ENCODE data around the gene ADK.
"Not testable (repeated sequence)": the region's sequence is repeated elsewhere in the genome, so short reads cannot be mapped to it uniquely, and the experiment has no call there.

ADK gene

GRCh38 chr10:74433595-74433956 lies 282.6 kb downstream of the ADK start:
- DNase-seq, result no peak

DNA sequence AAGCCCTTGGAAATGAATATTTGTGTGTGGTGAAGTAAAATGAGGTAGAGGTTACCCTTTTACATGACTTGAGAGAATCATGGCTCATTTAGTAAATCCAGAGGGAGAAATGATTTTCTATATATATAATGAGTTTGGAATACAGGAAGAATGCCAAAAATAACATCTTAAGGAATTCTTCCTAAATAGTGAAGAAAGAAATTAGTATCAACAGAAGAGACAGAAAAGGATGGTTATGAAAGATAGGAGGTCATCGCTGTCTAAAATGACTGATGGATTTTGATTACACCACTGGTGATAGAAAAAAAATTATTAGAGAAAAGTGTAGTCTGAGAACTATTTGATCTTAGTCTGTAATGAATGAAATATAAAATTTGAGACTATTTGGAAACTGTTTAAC lies 283.0 kb downstream of the ADK start:
- DNase-seq, result no peak

DNA sequence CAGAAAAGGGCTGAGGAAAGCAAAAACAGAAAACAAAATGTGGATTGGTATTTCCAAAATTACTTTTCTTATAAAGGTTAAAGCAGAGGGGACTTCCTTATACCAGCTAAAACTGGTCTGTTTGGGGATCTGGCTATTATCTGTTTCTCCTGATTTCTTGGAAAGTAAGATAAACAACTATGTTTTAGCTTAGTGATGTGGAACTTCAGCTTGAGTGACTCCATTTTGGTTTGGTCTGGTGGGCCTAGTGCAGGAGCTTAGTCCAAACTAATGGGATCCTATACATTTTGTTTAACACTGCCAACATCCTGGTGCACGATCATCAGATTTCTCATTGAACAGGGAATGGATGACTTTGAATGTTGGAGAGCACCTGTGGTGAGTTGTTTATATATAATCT lies 283.5 kb downstream of the ADK start:
- DNase-seq, result no peak

DNA sequence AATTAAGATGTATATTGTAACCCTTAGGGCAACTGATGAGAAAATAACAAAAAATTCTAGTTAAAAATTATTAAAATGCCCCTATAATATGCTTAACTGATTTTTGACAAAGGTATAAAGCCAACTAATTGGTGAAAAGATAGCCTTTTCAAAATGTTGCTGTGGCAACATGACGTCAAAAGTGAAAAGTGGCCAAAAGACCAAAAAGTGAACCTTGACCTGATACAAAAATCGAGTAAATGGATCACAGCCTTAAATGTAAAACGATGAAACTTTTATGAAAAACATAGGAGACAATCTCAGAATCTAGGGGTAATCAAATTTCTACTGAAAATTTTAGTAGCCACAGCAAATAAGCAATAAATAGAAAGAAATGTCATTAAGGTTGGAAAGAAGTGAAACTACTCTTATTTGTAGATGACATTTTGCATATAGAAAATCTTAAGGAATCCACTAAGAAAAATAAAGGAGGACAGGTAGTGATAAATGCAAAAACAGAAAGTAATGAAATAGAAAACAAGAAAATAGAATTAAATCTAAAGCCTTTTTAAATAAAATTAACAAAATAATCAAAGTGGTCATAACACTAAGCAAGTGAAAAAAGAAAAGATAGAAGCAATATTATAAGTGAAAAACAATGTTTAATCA lies 285.6 kb downstream of the ADK start:
- no peak for DNase-seq

DNA sequence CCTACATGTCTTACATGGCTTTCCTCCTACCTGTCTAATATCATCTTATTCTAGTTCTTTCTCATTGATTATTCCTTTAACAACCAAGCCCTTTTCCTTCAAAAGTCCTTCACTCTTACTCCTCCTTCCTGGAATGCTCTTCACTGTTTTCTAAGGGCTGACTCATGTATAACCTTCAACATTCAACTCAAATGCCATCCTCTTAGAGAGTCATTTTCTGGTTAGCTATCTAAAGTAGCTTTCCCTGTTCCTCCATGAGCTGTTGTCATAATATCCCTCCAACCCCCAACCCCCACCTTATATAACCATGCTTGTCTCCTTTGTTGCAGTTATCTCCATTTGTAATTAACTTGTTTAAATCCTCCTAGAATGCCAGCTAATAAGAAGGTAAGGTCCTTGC lies 286.8 kb downstream of the ADK start:
- no peak for DNase-seq

- DNase-seq, result no peak
These were observed 288.2 kb downstream of the ADK start for GRCh38 chr10:74439213-74439612.

DNA sequence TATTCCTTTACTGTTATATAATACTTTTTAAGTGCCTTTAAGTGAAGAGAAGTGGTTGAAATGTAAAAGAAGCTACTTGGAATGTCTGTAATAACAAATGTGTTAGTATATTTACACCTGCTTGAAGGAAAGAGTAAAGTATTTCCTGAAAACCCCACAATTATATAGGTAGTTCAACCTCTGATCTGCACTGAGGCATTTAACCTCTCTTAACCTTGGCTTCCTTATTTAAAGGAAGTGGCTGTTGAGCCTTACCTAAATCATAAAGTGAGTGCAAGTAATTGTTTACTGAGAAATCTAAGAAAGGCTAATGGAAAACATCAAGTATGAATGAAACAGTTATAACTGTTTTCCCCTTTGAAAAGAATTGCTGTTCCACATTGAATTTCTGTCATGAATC lies 294.5 kb downstream of the ADK start:
- no peak for DNase-seq

DNA sequence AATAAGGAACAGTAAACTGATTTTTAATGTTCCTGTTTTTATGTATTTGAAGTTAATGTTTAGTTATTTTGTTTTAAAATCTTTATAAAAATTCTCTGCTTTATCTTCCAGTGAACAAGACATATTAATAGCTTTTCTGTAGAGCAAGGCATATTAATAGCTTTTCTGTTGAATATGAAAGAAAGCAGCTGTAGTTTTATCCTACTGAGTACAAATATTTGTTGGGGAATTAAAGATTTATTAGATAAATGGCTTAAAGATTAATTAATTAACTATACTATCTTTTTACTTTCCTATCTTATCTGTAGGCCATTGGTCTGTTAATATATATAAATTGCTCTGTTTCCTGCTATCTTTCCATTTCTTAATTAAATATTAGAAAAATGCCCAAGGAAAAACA lies 299.6 kb downstream of the ADK start:
- DNase-seq, result no peak

- no peak for DNase-seq
These were observed 300.3 kb downstream of the ADK start for GRCh38 chr10:74451127-74451829.

DNA sequence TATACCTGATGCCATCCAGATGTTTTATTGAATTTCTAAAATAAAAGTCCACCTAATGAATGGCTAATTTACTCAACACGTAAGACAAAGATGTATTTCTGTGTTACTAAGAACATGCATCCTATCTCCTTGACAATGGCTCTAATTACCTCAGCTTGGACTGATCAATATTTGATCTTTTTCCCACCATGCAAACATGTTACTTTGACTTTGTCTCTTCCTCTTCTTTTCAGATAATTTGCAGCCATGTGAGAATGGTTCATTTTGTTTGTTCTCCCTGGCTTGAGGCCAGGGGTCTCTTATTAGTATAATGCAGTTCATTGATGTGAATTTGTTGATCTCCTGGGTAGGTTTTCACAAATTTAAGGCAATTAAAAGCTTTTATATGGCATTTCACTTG lies 302.1 kb downstream of the ADK start:
- DNase-seq, result no peak

- not testable (repeated sequence) for DNase-seq
These were observed 306.5 kb downstream of the ADK start for GRCh38 chr10:74457478-74457877.

- DNase-seq, result no peak
These were observed 309.8 kb downstream of the ADK start for GRCh38 chr10:74460812-74461211.

DNA sequence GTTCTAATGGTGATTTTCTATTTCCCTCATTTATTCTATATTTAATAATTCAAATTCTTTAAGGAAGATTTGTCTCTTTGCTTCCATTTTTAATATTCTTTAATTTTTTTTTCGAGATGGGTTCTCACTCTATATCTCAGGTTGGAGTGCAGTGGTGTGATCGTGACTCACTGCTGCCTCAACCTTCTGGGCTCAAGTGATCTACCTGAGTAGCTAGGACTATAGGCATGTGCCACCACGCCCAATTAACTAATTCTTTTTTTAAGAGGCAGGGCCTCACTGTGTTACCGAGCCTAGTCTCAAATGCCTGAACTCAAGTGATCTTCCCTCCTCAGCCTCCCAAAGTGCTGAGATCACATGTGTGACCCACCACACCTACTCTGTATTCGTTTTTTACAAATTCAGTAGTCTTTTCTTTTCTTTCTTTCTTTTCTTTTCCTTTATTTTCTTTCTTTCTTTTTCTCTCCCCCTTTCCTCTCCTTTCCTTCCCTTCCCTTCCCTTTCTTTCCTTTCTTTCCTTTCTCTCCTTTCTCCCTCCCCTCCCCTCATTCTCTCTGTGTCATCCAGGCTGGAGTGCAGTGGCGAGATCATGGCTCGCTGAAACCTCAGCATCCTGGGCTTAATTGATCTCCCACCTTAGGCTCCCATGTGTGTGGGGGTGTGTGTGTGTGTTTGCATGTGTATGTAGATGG lies 323.1 kb downstream of the ADK start:
- DNase-seq, result no peak

- DNase-seq, result not testable (repeated sequence)
These were observed 325.2 kb downstream of the ADK start for GRCh38 chr10:74476162-74476706.

DNA sequence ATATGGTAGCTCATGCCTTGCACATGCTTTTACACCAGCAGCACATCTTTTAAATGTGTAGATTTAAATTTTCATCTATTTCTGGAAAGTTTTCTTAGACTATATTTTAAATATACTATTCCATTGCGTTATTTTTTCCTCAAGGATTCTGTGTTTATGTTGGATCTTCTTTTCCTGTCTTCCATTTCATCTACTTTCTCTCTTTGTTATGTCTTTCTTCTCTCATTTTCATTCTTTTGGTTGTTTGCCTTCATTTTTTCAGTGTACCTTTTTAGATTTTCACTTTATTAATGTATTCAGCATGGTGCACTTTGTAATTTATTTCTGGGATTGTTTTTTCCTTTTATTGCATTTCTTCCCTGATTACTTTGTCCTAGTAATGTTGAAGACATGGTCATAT lies 329.8 kb downstream of the ADK start:
- no peak for DNase-seq

DNA sequence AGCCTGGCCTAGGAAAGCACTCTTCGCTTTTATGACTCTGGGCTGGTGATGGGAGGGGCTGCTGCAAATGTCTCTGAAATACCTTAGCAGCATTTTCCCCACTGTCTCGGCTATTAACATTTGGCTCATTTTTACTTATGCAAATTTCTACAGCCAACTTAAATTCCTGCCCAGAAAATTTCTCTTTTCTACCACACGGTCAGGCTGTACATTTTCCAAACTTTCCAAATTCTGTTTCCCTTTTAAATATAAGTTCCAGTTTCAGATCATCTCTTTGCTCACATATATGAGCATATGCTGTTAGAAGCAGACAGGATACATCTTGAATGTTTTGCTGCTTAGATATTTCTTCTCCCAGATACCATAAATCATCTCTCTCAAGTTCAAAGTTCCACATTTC lies 332.3 kb downstream of the ADK start:
- no peak for DNase-seq

GRCh38 chr10:74485283-74485682 lies 334.3 kb downstream of the ADK start:
- DNase-seq, result no peak

DNA sequence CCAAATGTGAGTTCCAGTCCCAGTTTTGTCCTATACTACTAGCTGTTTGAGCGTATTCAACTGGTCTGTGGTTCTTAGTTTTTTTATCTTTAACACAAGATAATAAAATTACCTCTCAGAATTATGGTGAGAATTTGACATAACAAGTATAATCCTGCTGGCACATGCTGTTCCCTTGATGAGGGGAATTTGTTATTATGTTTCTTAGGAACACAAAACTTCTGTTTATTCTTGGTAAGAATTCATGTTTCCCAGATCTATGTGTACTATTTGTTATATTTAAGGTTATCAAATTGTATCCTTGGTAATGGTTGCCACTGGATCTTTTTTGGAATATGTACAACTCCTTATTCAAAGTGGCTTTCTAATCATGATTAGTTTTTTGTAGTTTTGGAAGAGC lies 335.6 kb downstream of the ADK start:
- no peak for DNase-seq

- no peak for DNase-seq
These were observed 337.9 kb downstream of the ADK start for GRCh38 chr10:74488907-74489306.

GRCh38 chr10:74490551-74490950 lies 339.5 kb downstream of the ADK start:
- DNase-seq, result no peak

DNA sequence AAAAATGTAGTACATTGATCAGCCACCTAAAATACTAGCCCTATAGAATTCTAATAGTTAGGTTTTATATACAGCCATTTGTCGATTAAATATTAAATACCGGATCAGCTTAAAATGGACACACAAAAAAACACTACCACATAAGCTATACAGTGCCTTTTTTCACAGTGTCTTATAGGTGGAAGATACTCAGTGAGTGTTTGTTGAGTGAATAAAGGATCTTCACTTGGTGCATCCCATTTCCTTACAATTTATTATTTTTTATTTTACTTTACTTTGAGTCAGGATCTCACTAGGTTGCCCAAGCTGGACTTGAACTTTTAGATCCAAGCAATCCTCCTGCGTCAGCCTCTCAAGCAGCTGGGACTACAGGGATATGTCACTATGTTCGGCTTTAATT lies 340.0 kb downstream of the ADK start:
- no peak for DNase-seq

DNA sequence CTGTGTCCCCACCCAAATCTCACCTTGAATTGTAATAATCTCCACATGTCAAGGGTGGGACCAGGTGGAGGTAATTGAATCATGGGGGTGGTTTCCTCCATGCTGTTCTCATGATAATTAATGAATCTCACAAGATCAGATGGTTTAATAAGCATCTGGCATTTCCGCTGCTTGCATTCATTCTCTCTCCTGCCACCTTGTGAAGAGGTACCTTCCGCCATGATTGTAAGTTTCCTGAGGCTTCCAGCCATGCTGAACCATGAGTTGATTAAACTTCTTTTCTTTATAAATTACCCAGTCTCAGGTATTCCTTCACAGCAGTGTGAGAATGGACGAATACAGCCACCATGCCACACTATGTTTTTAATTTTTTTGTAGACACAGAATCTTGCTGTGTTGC lies 345.3 kb downstream of the ADK start:
- DNase-seq, result not testable (repeated sequence)

DNA sequence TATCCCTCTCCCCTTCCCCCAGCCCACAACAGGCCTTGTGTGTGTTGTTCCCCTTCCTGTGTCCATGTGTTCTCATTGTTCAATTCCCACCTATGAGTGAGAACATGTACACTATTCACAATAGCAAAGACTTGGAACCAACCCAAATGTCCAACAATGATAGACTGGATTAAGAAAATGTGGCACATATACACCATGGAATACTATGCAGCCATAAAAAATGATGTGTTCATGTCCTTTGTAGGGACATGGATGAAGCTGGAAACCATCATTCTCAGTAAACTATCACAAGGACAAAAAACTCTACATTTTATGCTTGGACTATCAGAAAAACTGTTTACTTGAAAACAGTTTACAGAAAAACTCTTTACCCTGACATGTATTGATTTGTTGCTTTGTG lies 347.6 kb downstream of the ADK start:
- DNase-seq, result not testable (repeated sequence)

DNA sequence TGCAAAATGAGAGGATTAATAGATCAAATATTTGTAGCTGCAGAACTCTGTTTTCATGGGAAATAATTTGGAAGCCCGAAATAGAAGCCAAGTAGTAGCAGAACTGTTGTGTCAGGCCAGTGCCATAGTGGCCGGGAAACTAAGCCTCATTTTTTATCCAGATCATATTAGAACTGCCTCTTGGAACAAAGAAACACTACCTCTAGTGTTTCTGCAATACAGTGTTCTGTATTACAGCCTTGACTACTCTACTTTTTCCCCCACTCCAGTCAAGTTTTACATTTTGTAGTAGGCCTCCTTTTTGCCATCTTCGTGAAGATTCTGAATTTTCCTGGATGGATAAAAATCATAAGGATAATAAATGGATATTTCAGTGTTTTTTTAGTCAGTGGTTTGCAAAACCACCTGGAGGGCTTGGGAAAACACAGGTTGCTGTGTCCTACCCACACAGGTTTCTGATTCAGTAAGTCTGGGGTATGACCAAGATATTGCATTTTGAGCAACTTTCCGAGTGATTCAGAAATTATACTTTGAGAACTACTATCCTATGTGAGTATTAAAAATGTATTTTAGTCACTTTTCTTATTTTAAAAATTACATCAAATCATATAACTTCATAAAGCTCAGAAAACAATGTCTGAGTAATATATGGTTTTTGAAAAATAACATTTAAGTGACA lies 349.1 kb downstream of the ADK start:
- DNase-seq, result no peak

All from activated CD4-positive, CD25-positive, alpha-beta regulatory T cell treated with anti-CD3 and anti-CD28 coated beads, Interleukin-2, amount 50 U/mL, for 72 hours (primary cell).